ENCODE data around the gene COX10. TPM values are rescaled to one million over a fixed set of nuclear protein-coding genes. Genes with fewer than 3 reads are reported as not detected.

Gene COX10
- total RNA-seq, 2 donors from 2014 or later = 8.7 to 26.5 TPM

GRCh38 chr17:14125518-14126137, 56.3 kb downstream of the COX10 start:
- no peak for TF ChIP-seq CTCF (IDR thresholded peaks at IDR 0.05)
- Histone ChIP-seq H3K27me3 (replicated peaks; ENCODE audit: insufficient read depth) (no peaks in the 10 kb centered on the region), H3K9me3 (no peaks in the 10 kb centered on the region), H3K27ac (no peak overlapping the region), H3K4me3 (no peak overlapping the region), H3K36me3 (no peaks in the 10 kb centered on the region), H3K4me1 (ENCODE audit: control insufficient read depth in 1 of 2, low read depth in 2 of 2) (no peaks in the 10 kb centered on the region)
- DNase-seq (ENCODE audit: low spot score) (no peak), ATAC-seq (ENCODE audit: insufficient number of reproducible peaks, low FRiP score, low read depth) (no peak)

GRCh38 chr17:14133104-14133503, 63.8 kb downstream of the COX10 start:
- no peaks in the 10 kb centered on the region for H3K27me3 ChIP-seq (replicated peaks; ENCODE audit: insufficient read depth)
- no peaks in the 10 kb centered on the region for H3K36me3 ChIP-seq
- no peak for TF ChIP-seq CTCF (IDR thresholded peaks at IDR 0.05)
- H3K9me3 ChIP-seq = no peaks in the 10 kb centered on the region
- no peak overlapping the region for H3K4me3 ChIP-seq
- ATAC-seq (ENCODE audit: insufficient number of reproducible peaks, low FRiP score, low read depth) = no peak
- no peak overlapping the region for H3K27ac ChIP-seq
- no peaks in the 10 kb centered on the region for H3K4me1 ChIP-seq (ENCODE audit: control insufficient read depth in 1 of 2, low read depth in 2 of 2)
- DNase-seq (ENCODE audit: low spot score) = no peak

GRCh38 chr17:14134456-14134855, 65.2 kb downstream of the COX10 start:
- DNase-seq (ENCODE audit: low spot score) (no peak), ATAC-seq (ENCODE audit: insufficient number of reproducible peaks, low FRiP score, low read depth) (no peak)
- H3K27me3 ChIP-seq (replicated peaks; ENCODE audit: insufficient read depth) = no peaks in the 10 kb centered on the region
- no peak for TF ChIP-seq CTCF (IDR thresholded peaks at IDR 0.05)
- H3K27ac ChIP-seq = no peak overlapping the region
- H3K4me3 ChIP-seq = no peak overlapping the region
- no peaks in the 10 kb centered on the region for H3K36me3 ChIP-seq
- H3K9me3 ChIP-seq = no peaks in the 10 kb centered on the region
- H3K4me1 ChIP-seq (ENCODE audit: control insufficient read depth in 1 of 2, low read depth in 2 of 2) = no peaks in the 10 kb centered on the region

- ATAC-seq (ENCODE audit: insufficient number of reproducible peaks, low FRiP score, low read depth) (no peak), DNase-seq (ENCODE audit: low spot score) (no peak)
- H3K4me1 ChIP-seq (ENCODE audit: control insufficient read depth in 1 of 2, low read depth in 2 of 2) = no peaks in the 10 kb centered on the region
- H3K27ac ChIP-seq = no peak overlapping the region
- H3K27me3 ChIP-seq (replicated peaks; ENCODE audit: insufficient read depth) = no peaks in the 10 kb centered on the region
- H3K9me3 ChIP-seq = no peaks in the 10 kb centered on the region
- no peak overlapping the region for H3K4me3 ChIP-seq
- no peak for TF ChIP-seq CTCF (IDR thresholded peaks at IDR 0.05)
- H3K36me3 ChIP-seq = no peaks in the 10 kb centered on the region
Measured at GRCh38 chr17:14135906-14136590, 66.7 kb downstream of the COX10 start.

- no peak overlapping the region for H3K4me3 ChIP-seq
- H3K27ac ChIP-seq = no peak overlapping the region
- H3K9me3 ChIP-seq = no peaks in the 10 kb centered on the region
- DNase-seq (ENCODE audit: low spot score) (no peak), ATAC-seq (ENCODE audit: insufficient number of reproducible peaks, low FRiP score, low read depth) (no peak)
- H3K27me3 ChIP-seq (replicated peaks; ENCODE audit: insufficient read depth) = no peaks in the 10 kb centered on the region
- no peaks in the 10 kb centered on the region for H3K36me3 ChIP-seq
- no peak for TF ChIP-seq CTCF (IDR thresholded peaks at IDR 0.05)
- H3K4me1 ChIP-seq (ENCODE audit: control insufficient read depth in 1 of 2, low read depth in 2 of 2) = peaks cover 0 to under 1% of the 10 kb centered on the region in 2 donors
Measured at GRCh38 chr17:14138649-14139048, 69.3 kb downstream of the COX10 start.
